RWPE1 (cell line): ENCODE data around the gene FRAS1.

Experiments used
- CTCF ChIA-PET: fragments of 350-600 bp; sonication (Branson Sonifier 250); formaldehyde crosslinking; extraction: SDS; loops from one replicate; lab custom pipeline; 2021; lab: Yijun Ruan, JAX
- POLR2A ChIA-PET: fragments of 400-600 bp; formaldehyde crosslinking; extraction: SDS; loops from one replicate; lab custom pipeline; 2020; ENCODE audit warnings: antibody characterized with exemption; ENCODE audit not compliant: low non-redundant PET; lab: Yijun Ruan, JAX
- DNase-seq: peaks from one replicate; pipeline ENCODE4 v3.0.0; 2012; ENCODE audit warnings: low spot score
- H3K27ac ChIP-seq: fragments of 450-650 bp; 2 replicates; pipeline ENCODE4 v1.5.1; 2017
- CTCF ChIP-seq: fragments of 450-650 bp; conservative IDR thresholded peaks from 2 replicates; pipeline ENCODE4 v1.5.1; 2017; ENCODE audit warnings: low read depth, mild to moderate bottlenecking

FRAS1 gene

GRCh38 chr4:78568640-78569305 lies 511.6 kb downstream of the FRAS1 start:
- TF ChIP-seq CTCF = no peak
- ChIA-PET POLR2A (no interaction called here), CTCF (interaction anchor here (0.6 kb wide), 1 partner anchor 1687 kb away, joined by 3 read pairs; no protein-coding TSS in a partner anchor)
- H3K27ac ChIP-seq = peak overlapping the region; percentile 36; the same call in 1 of the 2 replicates
- no peak for DNase-seq

GRCh38 chr4:78569306-78569821 lies 512.2 kb downstream of the FRAS1 start:
- ChIA-PET CTCF (interaction anchor here (0.6 kb wide), 1 partner anchor 1687 kb away, joined by 3 read pairs; no protein-coding TSS in a partner anchor), POLR2A (no interaction called here)
- H3K27ac ChIP-seq = peak overlapping the region; percentile 83
- no peak for TF ChIP-seq CTCF
- DNase-seq = peak; percentile 69

- H3K27ac ChIP-seq = no peak overlapping the region
- no peak for TF ChIP-seq CTCF
- ChIA-PET POLR2A (no interaction called here), CTCF (no interaction called here)
- DNase-seq = no peak
Measured at GRCh38 chr4:78570117-78570516, 513.0 kb downstream of the FRAS1 start.

- ChIA-PET CTCF (no interaction called here), POLR2A (no interaction called here)
- no peak for DNase-seq
- no peak for TF ChIP-seq CTCF
- H3K27ac ChIP-seq = no peak overlapping the region
Measured at GRCh38 chr4:78571804-78572203, 514.7 kb downstream of the FRAS1 start.

- no peak for TF ChIP-seq CTCF
- DNase-seq = no peak
- ChIA-PET POLR2A (no interaction called here), CTCF (no interaction called here)
- H3K27ac ChIP-seq = no peak overlapping the region
Measured at GRCh38 chr4:78578674-78579425, 521.7 kb downstream of the FRAS1 start.

- no peak for DNase-seq
- CTCF ChIA-PET = no interaction called here
- POLR2A ChIA-PET = no interaction called here
- H3K27ac ChIP-seq = no peak overlapping the region
- no peak for TF ChIP-seq CTCF
Measured at GRCh38 chr4:78581618-78582017, 524.5 kb downstream of the FRAS1 start.
